Heart left ventricle (tissue), 13 donors: Measurements from ENCODE around the gene OSBPL10.

Experiments used
- CTCF ChIP-seq, 12 donors: fragments of 200-600 bp; sonication (generic) in 4 of 12; IDR thresholded peaks; one replicate each; pipeline versions ENCODE4 v1.5.0 to v1.8.0; 2018 to 2022; ENCODE audit warnings: antibody characterized with exemption in 12 of 12, mild to moderate bottlenecking in 5 of 12
- POLR2A ChIP-seq, 2 donors: fragments of 450-650 bp; IDR thresholded peaks; one replicate each; pipeline ENCODE4 v1.6.1; 2017; ENCODE audit warnings: antibody characterized with exemption in 2 of 2, mild to moderate bottlenecking in 2 of 2, moderate library complexity in 2 of 2
- donor health status: ischemic (EF 13 %, LVEDD 7.1; RV severe dilation, severe dysfunction).
- donor health status: DM: no; HTN: yes; CAD: no.
- donor health status: DM: no; HTN: no; CAD: no.
- donor health status: ischemic (EF 25% LVEDD 6.9; RV normal size, moderate dysfunction).
- donor health status: ischemic (EF 25% LVEDD 5.7; RV mildly dilated, moderate dysfunction).
- donor health status: ischemic (EF 35%, LVEDD 5.7; RV mildly dilated, moderate dysfunction).
- donor health status: nonischemic (EF 11% LVEDD 7.7; RV severe dilation, severe dysfunction).
- donor health status: DM: yes; HTN: yes; CAD: no.
- donor health status: PGD.
- donor health status: ischemic (EF 29% LVEDD 5.4; RV normal size, mild dysfunction).
- donor health status: nonischemic (EF 23%, LVEDD 6.1; RV moderate dilation, normal function).

- TF ChIP-seq CTCF (IDR thresholded peaks at IDR 0.05) (no peak), POLR2A (IDR thresholded peaks at IDR 0.05) (no peak)
These were observed 22.3 kb upstream of the OSBPL10 start for GRCh38 chr3:32003380-32003779.
